Kidney capillary endothelial cell (primary cell): ENCODE data around the gene ACOD1.
"Not testable (repeated sequence)": the region's sequence is repeated elsewhere in the genome, so short reads cannot be mapped to it uniquely, and the experiment has no call there.

Experiments
- DNase-seq: peaks from one replicate; pipeline ENCODE4 v3.0.0-alpha.2; 2018; ENCODE audit warnings: low spot score

Gene ACOD1

DNA sequence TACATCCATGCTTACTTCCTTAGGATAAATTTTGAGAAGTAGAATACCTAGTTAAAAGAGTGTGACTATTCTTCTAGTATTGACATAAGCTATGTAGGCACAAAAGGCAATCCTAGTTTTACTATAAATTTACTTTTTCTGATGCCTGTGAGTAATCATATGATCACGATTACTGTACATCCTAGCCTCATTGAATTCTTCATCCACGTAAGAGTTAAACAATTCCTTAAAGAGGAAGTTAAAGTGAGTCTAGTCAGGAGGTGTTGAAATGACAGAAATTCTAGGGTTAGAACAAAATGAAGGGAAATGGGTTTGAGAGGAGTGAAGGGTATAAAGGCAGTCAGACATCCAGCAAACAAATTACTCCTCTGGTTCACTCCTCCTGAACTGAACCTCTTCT is at the start of gene ACOD1:
ACOD1 (plus strand) TSS at position 363 of the 400 bp plus-strand sequence. CDS start 48 bp downstream, outside the sequence.
- DNase-seq: peak; percentile 22

DNA sequence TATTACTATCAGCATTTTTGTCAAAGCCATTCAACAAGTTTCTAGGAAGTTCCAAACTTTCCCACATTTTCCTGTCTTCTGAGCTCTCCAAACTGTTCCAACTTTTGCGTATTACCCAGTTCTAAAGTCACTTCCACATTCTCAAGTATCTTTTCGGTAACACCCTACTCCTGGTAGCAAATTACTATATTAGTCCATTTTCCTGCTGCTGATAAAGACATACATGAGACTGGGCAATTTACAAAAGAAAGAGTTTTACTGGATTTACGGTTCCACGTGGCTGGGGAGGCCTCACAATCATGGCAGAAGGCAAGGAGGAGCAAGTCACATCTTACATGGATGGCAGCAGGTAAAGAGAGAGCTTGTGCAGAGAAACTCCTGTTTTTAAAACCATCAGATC is 49.2 kb upstream of the ACOD1 start:
- not testable (repeated sequence) for DNase-seq

DNA sequence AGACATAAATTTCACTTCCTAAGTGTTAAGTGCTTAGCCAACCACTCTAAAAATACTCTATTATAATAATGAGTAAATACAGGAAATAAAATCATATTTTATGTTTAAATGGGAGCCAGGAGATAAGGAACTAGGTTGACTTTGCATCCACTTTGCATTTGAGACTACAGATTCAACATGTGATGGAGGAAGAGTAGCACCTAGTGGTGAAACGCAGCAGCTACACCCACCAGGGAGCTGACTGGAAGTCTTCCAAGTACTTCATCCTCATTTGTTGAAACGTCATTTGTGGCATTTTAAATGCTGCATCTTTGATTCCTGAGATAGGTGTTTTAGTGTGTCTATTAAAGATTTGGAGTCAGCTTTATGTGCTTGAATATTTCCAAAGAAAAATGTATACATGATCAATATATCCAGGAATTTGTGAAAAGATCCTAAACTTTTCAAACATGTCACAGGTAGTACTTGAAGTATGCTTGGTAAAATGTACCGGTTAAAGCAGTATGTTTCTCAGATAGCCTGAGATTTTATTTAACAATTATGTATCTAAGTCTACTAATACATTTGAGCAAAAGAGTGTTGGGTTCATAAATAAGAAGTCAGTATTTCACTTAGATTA is 44.7 kb upstream of the ACOD1 start:
- peak; percentile 80 for DNase-seq

GRCh38 chr13:76904507-76904906 is 43.8 kb upstream of the ACOD1 start:
- DNase-seq: no peak

- DNase-seq: no peak
Observed at GRCh38 chr13:76912476-76912875, 35.8 kb upstream of the ACOD1 start.

- DNase-seq: no peak
Observed at GRCh38 chr13:76913898-76914297, 34.4 kb upstream of the ACOD1 start.

DNA sequence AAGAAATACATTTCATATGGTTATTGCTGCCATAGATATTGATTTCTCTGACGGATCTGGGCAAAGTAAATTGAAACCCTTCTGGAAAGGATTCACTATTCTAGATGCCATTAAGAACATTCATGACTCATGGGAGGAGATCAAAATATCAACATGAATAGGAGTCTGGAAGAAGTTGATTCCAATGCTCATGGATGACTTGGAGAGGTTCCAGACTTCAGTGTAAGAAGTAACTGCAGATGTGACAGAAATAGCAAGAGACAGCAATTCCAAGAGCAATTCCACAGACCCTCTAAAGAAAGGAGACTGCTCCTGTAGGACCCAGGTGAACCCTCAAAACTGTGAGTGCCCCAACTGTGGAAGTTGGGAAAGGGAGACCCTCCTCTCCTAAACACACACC is 31.2 kb upstream of the ACOD1 start:
- DNase-seq: no peak

DNA sequence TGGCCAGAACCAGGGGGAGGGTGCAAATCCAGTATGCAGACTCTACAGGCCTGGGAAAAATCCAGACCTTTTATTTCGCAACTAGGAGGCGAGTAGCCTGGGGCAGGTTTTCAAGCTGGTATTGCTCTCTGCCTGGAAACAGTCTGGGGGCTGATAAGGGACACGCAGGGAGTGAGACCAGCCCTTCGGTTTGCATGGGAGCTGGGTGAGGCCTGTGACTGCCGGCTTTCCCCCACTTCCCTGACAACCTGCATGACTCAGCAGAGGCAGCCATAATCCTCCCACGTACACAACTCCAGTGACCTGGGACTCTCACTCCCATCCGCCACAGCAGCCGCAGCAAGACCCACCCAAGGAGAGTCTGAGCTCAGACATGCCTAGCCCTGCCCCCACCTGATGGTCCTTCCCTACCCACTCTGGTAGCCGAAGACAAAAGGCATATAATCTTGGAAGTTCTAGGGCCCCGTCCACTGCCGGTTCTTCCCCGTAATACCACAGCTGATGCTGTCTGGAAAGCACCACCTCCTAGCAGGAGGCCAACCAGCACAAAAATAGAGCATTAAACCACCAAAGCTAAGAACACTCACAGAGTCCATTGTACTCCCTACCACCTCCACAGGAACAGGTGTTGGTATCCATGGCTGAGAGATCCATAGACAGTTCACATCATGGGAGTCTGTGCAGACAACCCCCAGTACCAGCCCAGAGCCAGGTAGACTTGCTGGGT is 30.4 kb upstream of the ACOD1 start:
- DNase-seq: not testable (repeated sequence)

DNA sequence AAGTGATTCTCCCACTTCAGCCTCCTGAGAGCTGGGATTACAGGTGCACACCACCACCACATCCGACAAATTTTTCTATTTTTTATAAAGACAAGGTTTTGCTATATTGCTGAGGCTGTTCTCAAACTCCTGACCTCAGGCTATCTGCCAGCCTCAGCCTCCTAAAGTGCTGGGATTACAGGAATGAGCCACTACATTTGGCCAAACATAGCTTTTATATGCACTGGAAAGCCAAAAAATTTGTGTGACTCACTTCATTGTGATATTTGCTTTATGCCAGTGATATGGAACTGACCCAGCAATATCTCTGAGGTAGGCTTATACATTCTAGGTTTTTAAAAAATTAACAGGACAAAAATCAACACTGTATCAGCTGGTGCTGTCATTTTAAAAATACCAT is 26.8 kb upstream of the ACOD1 start:
- DNase-seq: no peak

DNA sequence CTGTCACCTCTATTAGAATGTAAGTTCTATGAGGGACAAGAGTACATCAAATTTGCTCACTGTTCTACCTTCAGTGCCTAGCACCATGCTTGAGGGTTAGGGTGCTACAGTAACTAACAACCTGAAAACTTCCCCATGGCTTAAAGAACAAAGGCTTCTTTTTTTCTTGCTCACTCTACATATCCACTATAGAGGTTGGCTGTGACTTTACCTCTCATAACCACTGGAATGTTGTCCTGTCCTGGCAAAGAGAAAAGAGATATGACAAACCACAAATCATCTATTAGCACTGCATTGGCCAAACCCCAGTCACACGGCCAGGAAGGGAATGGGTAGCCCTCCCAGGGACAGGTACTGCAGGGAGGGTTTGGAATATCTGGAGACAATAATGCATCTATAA is 23.2 kb upstream of the ACOD1 start:
- no peak for DNase-seq

DNA sequence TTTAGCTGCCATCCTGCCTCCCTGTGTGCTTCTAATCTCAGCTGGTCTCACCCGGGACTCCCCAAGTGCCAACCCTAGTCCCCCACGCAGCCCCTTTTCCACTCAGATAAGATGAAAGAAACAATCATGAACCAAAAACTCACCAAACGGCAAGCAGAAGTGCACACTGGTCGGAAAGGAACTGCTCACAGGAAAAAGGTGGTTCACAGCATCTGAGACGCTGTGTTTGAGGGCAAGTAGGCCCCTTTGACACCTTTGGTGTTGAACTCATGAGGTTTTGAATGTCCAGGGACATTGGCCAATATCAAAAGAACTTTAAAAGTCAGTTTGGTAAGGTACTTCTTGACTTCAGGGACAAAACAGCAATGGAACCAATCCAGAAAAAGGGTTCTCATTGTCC is 20.4 kb upstream of the ACOD1 start:
- no peak for DNase-seq

- no peak for DNase-seq
Observed at GRCh38 chr13:76928456-76928855, 19.9 kb upstream of the ACOD1 start.

- no peak for DNase-seq
Observed at GRCh38 chr13:76929320-76929719, 19.0 kb upstream of the ACOD1 start.

GRCh38 chr13:76929851-76930374 is 18.4 kb upstream of the ACOD1 start:
- no peak for DNase-seq

DNA sequence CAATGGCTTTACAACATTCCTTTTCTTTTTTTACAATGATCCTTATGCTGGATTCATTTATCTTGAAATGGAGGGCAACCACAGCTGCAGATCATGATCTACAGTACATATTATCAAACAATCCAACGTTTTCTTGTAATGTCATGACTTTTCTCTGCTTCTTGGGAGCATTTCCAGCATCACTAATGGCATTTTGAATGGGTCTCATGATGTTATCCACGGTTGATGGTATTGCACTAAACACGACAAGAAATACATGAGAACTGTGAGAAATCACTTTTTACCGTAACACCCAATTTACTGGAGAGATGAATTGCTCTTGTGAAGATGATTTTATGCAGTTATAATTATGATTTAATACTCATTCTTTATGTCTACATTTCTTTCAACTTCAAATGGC is 16.2 kb upstream of the ACOD1 start:
- no peak for DNase-seq

DNA sequence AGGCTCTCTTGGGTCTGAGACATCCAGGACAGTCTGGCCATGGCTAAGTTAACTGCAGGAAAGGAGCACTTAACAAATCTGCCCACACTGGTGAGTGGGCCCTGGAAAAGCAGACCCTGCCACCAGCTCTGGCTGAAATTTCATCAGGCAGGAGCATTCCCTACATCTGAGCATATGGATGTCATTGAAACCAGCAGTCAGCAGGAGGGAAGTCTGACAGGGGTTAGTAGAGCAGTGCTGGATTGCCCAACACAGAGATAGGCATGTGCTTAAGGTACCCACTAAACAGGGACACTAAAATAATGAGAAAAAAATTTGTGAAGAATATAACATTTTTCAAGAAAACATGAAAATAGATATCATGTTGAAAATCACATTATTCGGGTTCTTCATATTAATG is 13.6 kb upstream of the ACOD1 start:
- no peak for DNase-seq

GRCh38 chr13:76936763-76937162 is 11.5 kb upstream of the ACOD1 start:
- DNase-seq: no peak

- peak; percentile 69 for DNase-seq
Observed at GRCh38 chr13:76937281-76937820, 11.0 kb upstream of the ACOD1 start.

GRCh38 chr13:76939215-76939614 is 9.1 kb upstream of the ACOD1 start:
- no peak for DNase-seq

- DNase-seq: no peak
Observed at GRCh38 chr13:76942363-76942762, 5.9 kb upstream of the ACOD1 start.

GRCh38 chr13:76943646-76944045 is 4.7 kb upstream of the ACOD1 start:
- no peak for DNase-seq

GRCh38 chr13:76944456-76944855 is 3.9 kb upstream of the ACOD1 start:
- DNase-seq: no peak

GRCh38 chr13:76950101-76950500 is 1.8 kb downstream of the ACOD1 start:
- no peak for DNase-seq
